Endothelial cell of umbilical vein (primary cell): Measurements from ENCODE around the gene PKDREJ. TPM values are rescaled to one million over a fixed set of nuclear protein-coding genes. Genes with fewer than 3 reads are reported as not detected.

ENCODE experiments used
- BruUV-seq: library from RNA; stranded (reverse); fragments of 400-500 nt; replicated peaks from 2 replicates; lab custom pipeline; 2021; lab: Mats Ljungman, UMichigan
- CTCF ChIA-PET: fragments of 300-600, 350-600 bp; sonication (Branson Sonifier 250); formaldehyde crosslinking; loops from one replicate; lab custom pipeline; 2021; ENCODE audit warnings: antibody characterized with exemption, inconsistent platforms; lab: Charles Lee
- POLR2A ChIA-PET: fragments of 300-600, 350-600 bp; sonication (Branson Sonifier 250); formaldehyde crosslinking; loops from one replicate; lab custom pipeline; 2021; ENCODE audit warnings: antibody characterized with exemption, inconsistent platforms; lab: Charles Lee
- DNase-seq: peaks from one replicate; pipeline ENCODE4 v3.0.0-alpha.2; 2011; ENCODE audit warnings: low read depth, low spot score
- FAIRE-seq: peaks from 2 replicates; lab custom pipeline; 2011; peaks lifted over from hg19 to GRCh38; lab: Jason Lieb, UNC
- H2AFZ ChIP-seq: 2 replicates; pipeline ENCODE4 v1.6.0; 2012; ENCODE audit warnings: low read depth, low read length, control low read depth, inconsistent platforms
- H3K27ac ChIP-seq: 2 replicates; pipeline ENCODE4 v1.5.1; 2011; ENCODE audit warnings: low read depth, mild to moderate bottlenecking, control low read depth, low read length, moderate library complexity; ENCODE audit not compliant: insufficient read depth
- H3K27me3 ChIP-seq, 2 experiments: 2 replicates each; pipeline versions ENCODE4 v1.6.0 to v1.6.1; 2011; ENCODE audit warnings: low read length in 2 of 2, mixed read lengths in 1 of 2; ENCODE audit not compliant: control insufficient read depth in 2 of 2, insufficient read depth in 2 of 2
- H3K36me3 ChIP-seq, 2 experiments: 2 replicates in 1 of 2; 3 replicates in 1 of 2; pipeline ENCODE4 v1.5.1; 2011; ENCODE audit warnings: low read length in 2 of 2, mild to moderate bottlenecking in 1 of 2, moderate library complexity in 1 of 2; ENCODE audit not compliant: control insufficient read depth in 2 of 2, insufficient read depth in 2 of 2; ENCODE audit errors: extremely low read depth in 1 of 2
- H3K4me1 ChIP-seq: 3 replicates; pipeline ENCODE4 v1.5.1; 2011; ENCODE audit warnings: mild to moderate bottlenecking, low read length; ENCODE audit not compliant: control insufficient read depth, insufficient read depth; ENCODE audit errors: extremely low read depth
- H3K4me2 ChIP-seq: 2 replicates; pipeline ENCODE4 v1.6.1; 2011; ENCODE audit warnings: low read length, control low read depth, mixed read lengths; ENCODE audit not compliant: insufficient read depth
- H3K4me3 ChIP-seq, 3 experiments: fragments of 200-600 bp in 1 of 3; sonication (generic), shearing (Covaris generic) in 1 of 3; replicated peaks in 1 of 3; 2 replicates each; pipeline ENCODE4 v1.5.1; 2011 to 2016; ENCODE audit warnings: control low read depth in 3 of 3, low read length in 3 of 3, mild to moderate bottlenecking in 2 of 3, inconsistent platforms in 1 of 3, low read depth in 1 of 3, moderate library complexity in 1 of 3; ENCODE audit not compliant: insufficient read depth in 1 of 3
- H3K79me2 ChIP-seq: 2 replicates; pipeline ENCODE4 v1.6.0; 2012; ENCODE audit warnings: low read length, inconsistent platforms; ENCODE audit not compliant: control insufficient read depth, insufficient read depth
- H3K9ac ChIP-seq: replicated peaks from 2 replicates; pipeline ENCODE3; 2011; ENCODE audit warnings: low read length, control low read depth; ENCODE audit not compliant: insufficient read depth; ENCODE audit errors: extremely low read depth
- H3K9me1 ChIP-seq: replicated peaks from 3 replicates; pipeline ENCODE4 v1.6.0; 2011; ENCODE audit warnings: mild to moderate bottlenecking, low read length; ENCODE audit not compliant: control insufficient read depth, insufficient read depth; ENCODE audit errors: extremely low read depth
- H3K9me3 ChIP-seq: replicated peaks from 2 replicates; pipeline ENCODE4 v1.5.1; 2012; ENCODE audit warnings: low read length, inconsistent platforms; ENCODE audit not compliant: control insufficient read depth, insufficient read depth
- H4K20me1 ChIP-seq: replicated peaks from 2 replicates; pipeline ENCODE3; 2011; ENCODE audit warnings: mild to moderate bottlenecking, low read length; ENCODE audit not compliant: control insufficient read depth, insufficient read depth; ENCODE audit errors: extremely low read depth
- CTCF ChIP-seq, 2 donors: IDR thresholded peaks; 1 replicate in 1 of 2; 2 replicates in 1 of 2; pipeline ENCODE4 v1.5.1; 2011; ENCODE audit warnings: low read length in 2 of 2, mild to moderate bottlenecking in 2 of 2, moderate library complexity in 2 of 2, control low read depth in 1 of 2, inconsistent platforms in 1 of 2, low read depth in 1 of 2; ENCODE audit not compliant: insufficient read depth in 1 of 2; ENCODE audit errors: extremely low read depth in 1 of 2
- EZH2 ChIP-seq: IDR thresholded peaks from 2 replicates; pipeline ENCODE4 v1.6.1; 2012; ENCODE audit warnings: borderline replicate concordance, low read depth, mild to moderate bottlenecking, moderate library complexity, low read length, inconsistent platforms; ENCODE audit not compliant: severe bottlenecking
- FOS ChIP-seq: IDR thresholded peaks from 2 replicates; pipeline ENCODE4 v1.6.1; 2011; ENCODE audit warnings: mild to moderate bottlenecking, low read length, moderate library complexity, borderline replicate concordance; ENCODE audit not compliant: insufficient read depth
- GATA2 ChIP-seq: IDR thresholded peaks from 2 replicates; pipeline ENCODE4 v1.7.0; 2011; ENCODE audit warnings: low read depth, mild to moderate bottlenecking, moderate library complexity, mixed read lengths, low read length; ENCODE audit not compliant: insufficient read length, insufficient read depth
- JUN ChIP-seq: IDR thresholded peaks from 2 replicates; pipeline ENCODE4 v1.6.1; 2011; ENCODE audit warnings: borderline replicate concordance, low read depth; ENCODE audit not compliant: insufficient read length, insufficient read depth
- MAX ChIP-seq: IDR thresholded peaks from 2 replicates; pipeline ENCODE4 v1.6.1; 2011; ENCODE audit not compliant: insufficient read depth, insufficient read length
- MYC ChIP-seq: IDR thresholded peaks from one replicate; pipeline ENCODE4 v1.6.1; 2011; ENCODE audit warnings: mild to moderate bottlenecking, low read depth, low read length
- POLR2A ChIP-seq: IDR thresholded peaks from 2 replicates; pipeline ENCODE4 v1.6.1; 2012; ENCODE audit warnings: low read depth, mild to moderate bottlenecking, control low read depth, low read length
- POLR2AphosphoS5 ChIP-seq: IDR thresholded peaks from 2 replicates; pipeline ENCODE4 v1.6.1; 2012; ENCODE audit warnings: low read depth, mild to moderate bottlenecking, control low read depth, low read length, moderate library complexity; ENCODE audit not compliant: insufficient read depth
- dilution Hi-C: fragments of 300-500 bp; cut with MboI; formaldehyde crosslinking; loops from one replicate; pipeline ENCODE4 v1.15.0; 2019; ENCODE audit warnings: low sequenced_read_pairs; ENCODE audit not compliant: extremely low pct_ligation_motif_present
- intact Hi-C: fragments of 100-400 bp; cut with micrococcal nuclease; formaldehyde crosslinking; loops from one replicate; pipeline ENCODE4 v1.10.0; 2022
- polyA plus RNA-seq, 4 experiments: library from polyadenylated mRNA; depleted of rRNA in 3 of 4; stranded (reverse) in 3 of 4; unstranded in 1 of 4; fragments of >200 nt; gene quantifications; 2 replicates each; pipeline versions ENCODE4 v1.2.1 to v1.2.3, GENCODE V29; 2011 to 2012; ENCODE audit warnings: missing spikeins in 1 of 4
- total RNA-seq: library from RNA; stranded (reverse); gene quantifications from 2 replicates; pipeline ENCODE4 v1.2.3, GENCODE V29; 2021

The PKDREJ gene
- total and polyA plus RNA-seq, 2 donors (not counting 3 experiments of a cell fraction or from before 2014, with no cell fraction given), result not detected

GRCh38 chr22:46240907-46241306, 22.2 kb downstream of the PKDREJ start:
- CTCF ChIA-PET, result no interaction called here
- H3K4me3 ChIP-seq, result no peak overlapping the region
- no peaks in the 10 kb centered on the region for H3K27me3 ChIP-seq
- no TSS peak for BruUV-seq
- H3K36me3 ChIP-seq, result no peaks in the 10 kb centered on the region
- H3K4me2 ChIP-seq, result no peak overlapping the region
- TF ChIP-seq FOS (no peak), GATA2 (no peak), JUN (no peak)
- H3K4me1 ChIP-seq, result no peaks in the 10 kb centered on the region
- no peak overlapping the region for H2AFZ ChIP-seq
- intact Hi-C loops, result no loop called here
- no peaks in the 10 kb centered on the region for H4K20me1 ChIP-seq
- H3K9me1 ChIP-seq, result no peaks in the 10 kb centered on the region
- H3K9ac ChIP-seq, result no peak overlapping the region
- no peaks in the 10 kb centered on the region for H3K9me3 ChIP-seq
- dilution Hi-C loops, result no loop called here
- no peak for DNase-seq
- POLR2A ChIA-PET, result interaction anchor here (0.5 kb wide), 1 partner anchor 582 kb away, joined by 4 read pairs; no protein-coding TSS in a partner anchor
- no peak for FAIRE-seq
- no peaks in the 10 kb centered on the region for H3K79me2 ChIP-seq
- no peak overlapping the region for H3K27ac ChIP-seq

GRCh38 chr22:46240506-46240905, 22.6 kb downstream of the PKDREJ start:
- no peak overlapping the region for H2AFZ ChIP-seq
- POLR2A ChIA-PET, result no interaction called here
- dilution Hi-C loops (no loop called here), intact Hi-C loops (no loop called here)
- H3K4me1 ChIP-seq, result no peaks in the 10 kb centered on the region
- no peaks in the 10 kb centered on the region for H3K79me2 ChIP-seq
- FAIRE-seq (no peak), DNase-seq (no peak)
- no peak overlapping the region for H3K9ac ChIP-seq
- H3K36me3 ChIP-seq, result no peaks in the 10 kb centered on the region
- CTCF ChIA-PET, result no interaction called here
- H3K27me3 ChIP-seq, result no peaks in the 10 kb centered on the region
- no peak for TF ChIP-seq JUN
- TF ChIP-seq CTCF (IDR thresholded peaks at IDR 0.05; ENCODE audit: extremely low read depth in 1 of 2, insufficient read depth in 1 of 2, low read depth in 1 of 2, low read length in 2 of 2), result no peak
- no peak for TF ChIP-seq POLR2A
- TF ChIP-seq MAX, result no peak
- TF ChIP-seq MYC, result no peak
- TF ChIP-seq EZH2, result no peak
- TF ChIP-seq GATA2, result no peak
- no peak for TF ChIP-seq FOS
- no peak for TF ChIP-seq POLR2AphosphoS5
- H3K9me1 ChIP-seq, result no peaks in the 10 kb centered on the region
- no TSS peak for BruUV-seq
- H3K4me2 ChIP-seq, result no peak overlapping the region
- no peak overlapping the region for H3K4me3 ChIP-seq
- H3K9me3 ChIP-seq, result no peaks in the 10 kb centered on the region
- no peaks in the 10 kb centered on the region for H4K20me1 ChIP-seq
- no peak overlapping the region for H3K27ac ChIP-seq
